GM23338 (cell line): ENCODE data around the gene TEKT2. TPM values are rescaled to one million over a fixed set of nuclear protein-coding genes. Genes with fewer than 3 reads are reported as not detected.

Source experiments
- ATAC-seq: fragments of 200-7000 bp; cut with Tn5 transposase; 3 replicates; pipeline ENCODE4 v1.9.1; 2020
- DNase-seq: peaks from one replicate; pipeline ENCODE4 v3.0.0-alpha.2; 2015; ENCODE audit warnings: low spot score
- H2AFZ ChIP-seq: fragments of 200-600 bp; sonication (generic); 2 replicates; pipeline ENCODE4 v1.8.0; 2016; ENCODE audit warnings: antibody characterized with exemption, mild to moderate bottlenecking, moderate library complexity
- H3F3A ChIP-seq: fragments of 200-600 bp; sonication (generic); replicated peaks from 2 replicates; pipeline ENCODE4 v1.8.0; 2017; ENCODE audit warnings: antibody characterized with exemption, mixed run types, low read depth
- H3K27ac ChIP-seq: fragments of 200-600 bp; sonication (generic); 2 replicates; pipeline ENCODE4 v1.6.1; 2016; ENCODE audit warnings: low read depth
- H3K27me3 ChIP-seq: fragments of 200-600 bp; sonication (generic); 2 replicates; pipeline ENCODE4 v1.8.0; 2016; ENCODE audit warnings: mild to moderate bottlenecking, mixed run types, moderate library complexity; ENCODE audit not compliant: insufficient read depth
- H3K36me3 ChIP-seq: fragments of 200-600 bp; sonication (generic); 2 replicates; pipeline ENCODE4 v1.8.0; 2016; ENCODE audit warnings: mild to moderate bottlenecking; ENCODE audit not compliant: insufficient read depth
- H3K4me1 ChIP-seq: fragments of 200-600 bp; sonication (generic); 2 replicates; pipeline ENCODE4 v1.8.0; 2016; ENCODE audit warnings: mild to moderate bottlenecking, moderate library complexity; ENCODE audit not compliant: insufficient read depth
- H3K4me2 ChIP-seq: fragments of 200-600 bp; sonication (generic); 2 replicates; pipeline ENCODE4 v1.7.1; 2017; ENCODE audit warnings: mixed run types
- H3K4me3 ChIP-seq: fragments of 200-600 bp; sonication (generic); 2 replicates; pipeline ENCODE4 v1.6.1; 2016; ENCODE audit warnings: mixed run types
- H3K79me2 ChIP-seq: fragments of 200-600 bp; sonication (generic); replicated peaks from 2 replicates; pipeline ENCODE4 v1.8.0; 2017; ENCODE audit warnings: mild to moderate bottlenecking; ENCODE audit not compliant: insufficient read depth
- H3K9me2 ChIP-seq: fragments of 200-600 bp; sonication (generic); 2 replicates; pipeline ENCODE4 v1.8.0; 2017; ENCODE audit not compliant: insufficient read depth
- H4K20me1 ChIP-seq: fragments of 200-600 bp; sonication (generic); replicated peaks from 2 replicates; pipeline ENCODE4 v1.8.0; 2017; ENCODE audit warnings: mild to moderate bottlenecking; ENCODE audit not compliant: insufficient read depth
- H3K27ac Mint-ChIP-seq: 2 replicates; pipeline ENCODE4 v1.8.0; 2020; ENCODE audit warnings: inconsistent platforms, mild to moderate bottlenecking, moderate library complexity, mixed read lengths
- H3K27me3 Mint-ChIP-seq: 3 replicates; pipeline ENCODE4 v1.8.0; 2022; ENCODE audit warnings: low read depth, mild to moderate bottlenecking, moderate library complexity, mixed read lengths, inconsistent platforms; ENCODE audit not compliant: insufficient read depth, poor library complexity
- H3K36me3 Mint-ChIP-seq: 3 replicates; pipeline ENCODE4 v1.8.0; 2021; ENCODE audit warnings: low read depth, mild to moderate bottlenecking, inconsistent platforms, moderate library complexity, mixed read lengths
- H3K4me1 Mint-ChIP-seq: 3 replicates; pipeline ENCODE4 v1.8.0; 2020; ENCODE audit warnings: mild to moderate bottlenecking, inconsistent platforms, mixed read lengths
- H3K4me3 Mint-ChIP-seq: 3 replicates; pipeline ENCODE4 v1.8.0; 2021; ENCODE audit warnings: moderate library complexity, mild to moderate bottlenecking, inconsistent platforms, mixed read lengths
- H3K9me3 Mint-ChIP-seq: 3 replicates; pipeline ENCODE4 v1.8.0; 2020; ENCODE audit warnings: moderate library complexity, mild to moderate bottlenecking, inconsistent platforms, mixed read lengths
- CREB1 ChIP-seq: fragments of 250-450 bp; sonication (Bioruptor Pico); IDR thresholded peaks from 2 replicates; pipeline ENCODE4 v1.5.0; 2020; ENCODE audit warnings: low read depth, mild to moderate bottlenecking, moderate library complexity
- EZH2 ChIP-seq: fragments of 200-600 bp; sonication (generic); IDR thresholded peaks from one replicate; pipeline ENCODE4 v1.8.0; 2017; ENCODE audit warnings: antibody characterized with exemption, mild to moderate bottlenecking, low read depth; ENCODE audit not compliant: unreplicated experiment
- EZH2phosphoT487 ChIP-seq: fragments of 200-600 bp; sonication (generic); IDR thresholded peaks from one replicate; pipeline ENCODE4 v1.8.1; 2018; ENCODE audit warnings: antibody characterized with exemption; ENCODE audit not compliant: unreplicated experiment
- JUNB ChIP-seq: IDR thresholded peaks from one replicate; pipeline ENCODE4 v1.6.1; 2016; ENCODE audit warnings: antibody characterized with exemption; ENCODE audit not compliant: unreplicated experiment
- NANOG ChIP-seq: IDR thresholded peaks from 2 replicates; pipeline ENCODE4 v1.6.1; 2016; ENCODE audit warnings: antibody characterized with exemption, borderline replicate concordance
- POLR2AphosphoS5 ChIP-seq: IDR thresholded peaks from 2 replicates; pipeline ENCODE4 v1.6.1; 2016; ENCODE audit warnings: antibody characterized with exemption, low read depth
- STAT1 ChIP-seq: IDR thresholded peaks from one replicate; pipeline ENCODE4 v1.6.1; 2016; ENCODE audit warnings: antibody characterized with exemption; ENCODE audit not compliant: unreplicated experiment
- ZNF114 ChIP-seq: fragments of 250-450 bp; sonication (Bioruptor Pico); IDR thresholded peaks from 2 replicates; pipeline ENCODE4 v1.5.0; 2020; ENCODE audit warnings: mild to moderate bottlenecking, moderate library complexity
- ZNF331 ChIP-seq: fragments of 250-450 bp; sonication (Bioruptor Pico); IDR thresholded peaks from 2 replicates; pipeline ENCODE4 v1.5.0; 2020; ENCODE audit warnings: low read depth, mild to moderate bottlenecking, moderate library complexity
- polyA plus RNA-seq: library from polyadenylated mRNA; unstranded; fragments of >200 nt; fragmentation: Nextera tagmentation; extraction: Ambion mirVana; gene quantifications from 2 replicates; pipeline ENCODE4 v1.2.1, GENCODE V29; 2016
- total RNA-seq: library from RNA; depleted of rRNA; stranded (reverse); fragments of >200 nt; shearing (Covaris generic); gene quantifications from 2 replicates; pipeline ENCODE4 v1.2.3, GENCODE V29; 2014
- TF ChIP-seq, protein P1 (sequence below), 2 experiments: fragments of 200-600 bp in 1 of 2; sonication (generic) in 1 of 2; conservative IDR thresholded peaks; 2 replicates each; pipeline versions ENCODE4 v1.5.1 to v1.6.1; 2016 to 2017; ENCODE audit warnings: antibody characterized with exemption in 2 of 2, low read depth in 2 of 2, mild to moderate bottlenecking in 2 of 2, moderate library complexity in 1 of 2
- TF ChIP-seq, protein P2 (sequence below): IDR thresholded peaks from 2 replicates; pipeline ENCODE4 v1.6.1; 2016; ENCODE audit warnings: antibody characterized with exemption
- TF ChIP-seq, protein P3 (sequence below): IDR thresholded peaks from one replicate; pipeline ENCODE4 v1.6.1; 2018; ENCODE audit warnings: antibody characterized with exemption; ENCODE audit not compliant: unreplicated experiment
- TF ChIP-seq, protein P4 (sequence below): fragments of 250-450 bp; sonication (Bioruptor Pico); IDR thresholded peaks from 2 replicates; pipeline ENCODE4 v1.5.0; 2020; ENCODE audit warnings: mild to moderate bottlenecking, moderate library complexity

TEKT2 gene
- total and polyA plus RNA-seq, 2 experiments from 2014 or later: 0.36 to 0.94 TPM

DNA sequence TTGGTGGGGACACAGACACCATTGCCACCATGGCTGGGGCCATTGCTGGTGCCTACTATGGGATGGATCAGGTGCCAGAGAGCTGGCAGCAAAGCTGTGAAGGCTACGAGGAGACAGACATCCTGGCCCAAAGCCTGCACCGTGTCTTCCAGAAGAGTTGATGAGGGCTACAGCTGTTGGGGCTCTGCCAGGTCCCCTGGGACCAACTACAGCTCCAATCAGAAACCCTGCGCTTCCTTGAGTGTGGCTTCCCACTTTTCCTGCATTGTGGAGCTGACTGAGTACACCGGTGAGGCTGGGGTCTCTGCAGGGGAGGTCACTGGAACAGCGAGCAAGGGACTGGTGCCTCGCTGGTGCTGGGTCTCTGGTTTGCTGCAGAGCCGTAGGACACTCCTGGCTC lies 9.3 kb downstream of the TEKT2 start (continued):
- no peak for TF ChIP-seq ZNF331 (CRISPR knock-in tag)
- TF ChIP-seq, protein P1, sequence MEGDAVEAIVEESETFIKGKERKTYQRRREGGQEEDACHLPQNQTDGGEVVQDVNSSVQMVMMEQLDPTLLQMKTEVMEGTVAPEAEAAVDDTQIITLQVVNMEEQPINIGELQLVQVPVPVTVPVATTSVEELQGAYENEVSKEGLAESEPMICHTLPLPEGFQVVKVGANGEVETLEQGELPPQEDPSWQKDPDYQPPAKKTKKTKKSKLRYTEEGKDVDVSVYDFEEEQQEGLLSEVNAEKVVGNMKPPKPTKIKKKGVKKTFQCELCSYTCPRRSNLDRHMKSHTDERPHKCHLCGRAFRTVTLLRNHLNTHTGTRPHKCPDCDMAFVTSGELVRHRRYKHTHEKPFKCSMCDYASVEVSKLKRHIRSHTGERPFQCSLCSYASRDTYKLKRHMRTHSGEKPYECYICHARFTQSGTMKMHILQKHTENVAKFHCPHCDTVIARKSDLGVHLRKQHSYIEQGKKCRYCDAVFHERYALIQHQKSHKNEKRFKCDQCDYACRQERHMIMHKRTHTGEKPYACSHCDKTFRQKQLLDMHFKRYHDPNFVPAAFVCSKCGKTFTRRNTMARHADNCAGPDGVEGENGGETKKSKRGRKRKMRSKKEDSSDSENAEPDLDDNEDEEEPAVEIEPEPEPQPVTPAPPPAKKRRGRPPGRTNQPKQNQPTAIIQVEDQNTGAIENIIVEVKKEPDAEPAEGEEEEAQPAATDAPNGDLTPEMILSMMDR (conservative IDR thresholded peaks at IDR 0.05; ENCODE audit: low read depth in 2 of 2): no peak
- no peak for TF ChIP-seq EZH2
- no peak for TF ChIP-seq EZH2phosphoT487
- no peak for TF ChIP-seq NANOG
- TF ChIP-seq POLR2AphosphoS5: no peak
- TF ChIP-seq CREB1: no peak
- TF ChIP-seq, protein P2, sequence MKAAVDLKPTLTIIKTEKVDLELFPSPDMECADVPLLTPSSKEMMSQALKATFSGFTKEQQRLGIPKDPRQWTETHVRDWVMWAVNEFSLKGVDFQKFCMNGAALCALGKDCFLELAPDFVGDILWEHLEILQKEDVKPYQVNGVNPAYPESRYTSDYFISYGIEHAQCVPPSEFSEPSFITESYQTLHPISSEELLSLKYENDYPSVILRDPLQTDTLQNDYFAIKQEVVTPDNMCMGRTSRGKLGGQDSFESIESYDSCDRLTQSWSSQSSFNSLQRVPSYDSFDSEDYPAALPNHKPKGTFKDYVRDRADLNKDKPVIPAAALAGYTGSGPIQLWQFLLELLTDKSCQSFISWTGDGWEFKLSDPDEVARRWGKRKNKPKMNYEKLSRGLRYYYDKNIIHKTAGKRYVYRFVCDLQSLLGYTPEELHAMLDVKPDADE: no peak
- no peak for TF ChIP-seq STAT1
- TF ChIP-seq ZNF114: no peak
- TF ChIP-seq, protein P3, sequence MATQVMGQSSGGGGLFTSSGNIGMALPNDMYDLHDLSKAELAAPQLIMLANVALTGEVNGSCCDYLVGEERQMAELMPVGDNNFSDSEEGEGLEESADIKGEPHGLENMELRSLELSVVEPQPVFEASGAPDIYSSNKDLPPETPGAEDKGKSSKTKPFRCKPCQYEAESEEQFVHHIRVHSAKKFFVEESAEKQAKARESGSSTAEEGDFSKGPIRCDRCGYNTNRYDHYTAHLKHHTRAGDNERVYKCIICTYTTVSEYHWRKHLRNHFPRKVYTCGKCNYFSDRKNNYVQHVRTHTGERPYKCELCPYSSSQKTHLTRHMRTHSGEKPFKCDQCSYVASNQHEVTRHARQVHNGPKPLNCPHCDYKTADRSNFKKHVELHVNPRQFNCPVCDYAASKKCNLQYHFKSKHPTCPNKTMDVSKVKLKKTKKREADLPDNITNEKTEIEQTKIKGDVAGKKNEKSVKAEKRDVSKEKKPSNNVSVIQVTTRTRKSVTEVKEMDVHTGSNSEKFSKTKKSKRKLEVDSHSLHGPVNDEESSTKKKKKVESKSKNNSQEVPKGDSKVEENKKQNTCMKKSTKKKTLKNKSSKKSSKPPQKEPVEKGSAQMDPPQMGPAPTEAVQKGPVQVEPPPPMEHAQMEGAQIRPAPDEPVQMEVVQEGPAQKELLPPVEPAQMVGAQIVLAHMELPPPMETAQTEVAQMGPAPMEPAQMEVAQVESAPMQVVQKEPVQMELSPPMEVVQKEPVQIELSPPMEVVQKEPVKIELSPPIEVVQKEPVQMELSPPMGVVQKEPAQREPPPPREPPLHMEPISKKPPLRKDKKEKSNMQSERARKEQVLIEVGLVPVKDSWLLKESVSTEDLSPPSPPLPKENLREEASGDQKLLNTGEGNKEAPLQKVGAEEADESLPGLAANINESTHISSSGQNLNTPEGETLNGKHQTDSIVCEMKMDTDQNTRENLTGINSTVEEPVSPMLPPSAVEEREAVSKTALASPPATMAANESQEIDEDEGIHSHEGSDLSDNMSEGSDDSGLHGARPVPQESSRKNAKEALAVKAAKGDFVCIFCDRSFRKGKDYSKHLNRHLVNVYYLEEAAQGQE: no peak
- no peak for TF ChIP-seq JUNB

DNA sequence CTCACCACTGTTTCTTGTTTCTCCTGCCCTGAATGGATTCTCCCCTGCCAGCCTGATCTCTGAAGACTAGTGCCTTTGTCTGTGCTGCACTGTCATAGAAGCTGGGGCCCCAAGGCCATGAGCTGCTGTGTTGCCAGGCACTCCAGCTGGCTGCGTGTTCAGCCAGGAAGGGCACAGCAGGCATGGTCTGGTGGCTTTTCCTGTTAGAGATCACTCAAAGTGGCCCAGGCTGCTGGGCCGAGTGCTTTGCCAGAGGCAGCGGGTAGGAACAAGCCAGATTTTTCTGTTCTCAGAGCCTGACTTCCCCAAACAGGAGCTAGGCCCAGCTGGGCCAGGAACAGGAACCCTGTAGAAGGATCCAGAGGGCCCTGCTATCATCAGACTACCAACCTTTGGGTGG lies 10.0 kb downstream of the TEKT2 start:
- ATAC-seq (no peak), DNase-seq (no peak)
- peaks cover 31% of the 10 kb centered on the region for H3K36me3 Mint-ChIP-seq
- no peaks in the 10 kb centered on the region; the same call in 2 of the 3 replicates for H3K9me3 Mint-ChIP-seq
- H3K4me1 Mint-ChIP-seq: peaks cover 23% of the 10 kb centered on the region
- H4K20me1 ChIP-seq: peaks cover 3% of the 10 kb centered on the region; the same call in 1 of the 2 replicates
- H3K4me3 Mint-ChIP-seq: no peak overlapping the region
- peaks cover 6% of the 10 kb centered on the region for H3K4me1 ChIP-seq
- H3K9me2 ChIP-seq: no peaks in the 10 kb centered on the region
- peaks cover 3% of the 10 kb centered on the region for H3K27me3 Mint-ChIP-seq
- no peaks in the 10 kb centered on the region for H3K27me3 ChIP-seq
- H3K36me3 ChIP-seq: peaks cover 13% of the 10 kb centered on the region; the same call in 1 of the 2 replicates
- no peak overlapping the region for H3K27ac Mint-ChIP-seq
- H3K27ac ChIP-seq: no peak overlapping the region
- H3K4me2 ChIP-seq: no peak overlapping the region
- H2AFZ ChIP-seq: no peak overlapping the region
- H3F3A ChIP-seq: 0 out of 2 replicates have a peak, but pooled peaks cover 16% of the 10 kb centered on the region
- H3K79me2 ChIP-seq: peaks cover 13% of the 10 kb centered on the region
- no peak overlapping the region for H3K4me3 ChIP-seq
- TF ChIP-seq, protein P4, sequence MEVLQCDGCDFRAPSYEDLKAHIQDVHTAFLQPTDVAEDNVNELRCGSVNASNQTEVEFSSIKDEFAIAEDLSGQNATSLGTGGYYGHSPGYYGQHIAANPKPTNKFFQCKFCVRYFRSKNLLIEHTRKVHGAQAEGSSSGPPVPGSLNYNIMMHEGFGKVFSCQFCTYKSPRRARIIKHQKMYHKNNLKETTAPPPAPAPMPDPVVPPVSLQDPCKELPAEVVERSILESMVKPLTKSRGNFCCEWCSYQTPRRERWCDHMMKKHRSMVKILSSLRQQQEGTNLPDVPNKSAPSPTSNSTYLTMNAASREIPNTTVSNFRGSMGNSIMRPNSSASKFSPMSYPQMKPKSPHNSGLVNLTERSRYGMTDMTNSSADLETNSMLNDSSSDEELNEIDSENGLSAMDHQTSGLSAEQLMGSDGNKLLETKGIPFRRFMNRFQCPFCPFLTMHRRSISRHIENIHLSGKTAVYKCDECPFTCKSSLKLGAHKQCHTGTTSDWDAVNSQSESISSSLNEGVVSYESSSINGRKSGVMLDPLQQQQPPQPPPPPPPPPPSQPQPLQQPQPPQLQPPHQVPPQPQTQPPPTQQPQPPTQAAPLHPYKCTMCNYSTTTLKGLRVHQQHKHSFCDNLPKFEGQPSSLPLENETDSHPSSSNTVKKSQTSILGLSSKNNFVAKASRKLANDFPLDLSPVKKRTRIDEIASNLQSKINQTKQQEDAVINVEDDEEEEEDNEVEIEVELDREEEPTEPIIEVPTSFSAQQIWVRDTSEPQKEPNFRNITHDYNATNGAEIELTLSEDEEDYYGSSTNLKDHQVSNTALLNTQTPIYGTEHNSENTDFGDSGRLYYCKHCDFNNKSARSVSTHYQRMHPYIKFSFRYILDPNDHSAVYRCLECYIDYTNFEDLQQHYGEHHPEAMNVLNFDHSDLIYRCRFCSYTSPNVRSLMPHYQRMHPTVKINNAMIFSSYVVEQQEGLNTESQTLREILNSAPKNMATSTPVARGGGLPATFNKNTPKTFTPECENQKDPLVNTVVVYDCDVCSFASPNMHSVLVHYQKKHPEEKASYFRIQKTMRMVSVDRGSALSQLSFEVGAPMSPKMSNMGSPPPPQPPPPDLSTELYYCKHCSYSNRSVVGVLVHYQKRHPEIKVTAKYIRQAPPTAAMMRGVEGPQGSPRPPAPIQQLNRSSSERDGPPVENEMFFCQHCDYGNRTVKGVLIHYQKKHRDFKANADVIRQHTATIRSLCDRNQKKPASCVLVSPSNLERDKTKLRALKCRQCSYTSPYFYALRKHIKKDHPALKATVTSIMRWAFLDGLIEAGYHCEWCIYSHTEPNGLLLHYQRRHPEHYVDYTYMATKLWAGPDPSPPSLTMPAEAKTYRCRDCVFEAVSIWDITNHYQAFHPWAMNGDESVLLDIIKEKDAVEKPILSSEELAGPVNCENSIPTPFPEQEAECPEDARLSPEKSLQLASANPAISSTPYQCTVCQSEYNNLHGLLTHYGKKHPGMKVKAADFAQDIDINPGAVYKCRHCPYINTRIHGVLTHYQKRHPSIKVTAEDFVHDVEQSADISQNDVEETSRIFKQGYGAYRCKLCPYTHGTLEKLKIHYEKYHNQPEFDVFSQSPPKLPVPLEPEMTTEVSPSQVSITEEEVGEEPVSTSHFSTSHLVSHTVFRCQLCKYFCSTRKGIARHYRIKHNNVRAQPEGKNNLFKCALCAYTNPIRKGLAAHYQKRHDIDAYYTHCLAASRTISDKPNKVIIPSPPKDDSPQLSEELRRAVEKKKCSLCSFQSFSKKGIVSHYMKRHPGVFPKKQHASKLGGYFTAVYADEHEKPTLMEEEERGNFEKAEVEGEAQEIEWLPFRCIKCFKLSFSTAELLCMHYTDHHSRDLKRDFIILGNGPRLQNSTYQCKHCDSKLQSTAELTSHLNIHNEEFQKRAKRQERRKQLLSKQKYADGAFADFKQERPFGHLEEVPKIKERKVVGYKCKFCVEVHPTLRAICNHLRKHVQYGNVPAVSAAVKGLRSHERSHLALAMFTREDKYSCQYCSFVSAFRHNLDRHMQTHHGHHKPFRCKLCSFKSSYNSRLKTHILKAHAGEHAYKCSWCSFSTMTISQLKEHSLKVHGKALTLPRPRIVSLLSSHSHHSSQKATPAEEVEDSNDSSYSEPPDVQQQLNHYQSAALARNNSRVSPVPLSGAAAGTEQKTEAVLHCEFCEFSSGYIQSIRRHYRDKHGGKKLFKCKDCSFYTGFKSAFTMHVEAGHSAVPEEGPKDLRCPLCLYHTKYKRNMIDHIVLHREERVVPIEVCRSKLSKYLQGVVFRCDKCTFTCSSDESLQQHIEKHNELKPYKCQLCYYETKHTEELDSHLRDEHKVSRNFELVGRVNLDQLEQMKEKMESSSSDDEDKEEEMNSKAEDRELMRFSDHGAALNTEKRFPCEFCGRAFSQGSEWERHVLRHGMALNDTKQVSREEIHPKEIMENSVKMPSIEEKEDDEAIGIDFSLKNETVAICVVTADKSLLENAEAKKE (CRISPR knock-in tag): no peak
- TF ChIP-seq STAT1 (no peak), EZH2 (no peak), NANOG (no peak)
